Body of pancreas (tissue), 4 donors: Measurements from ENCODE around the gene DAAM1.

Experiments used
- CTCF ChIP-seq, 7 experiments: fragments of 450-650 bp in 4 of 7; fragments of 200-600 bp in 3 of 7; sonication (generic) in 3 of 7; IDR thresholded peaks; one replicate each; pipeline ENCODE4 v1.5.1; 2016 to 2019; ENCODE audit warnings: antibody characterized with exemption in 7 of 7
- POLR2A ChIP-seq, 3 donors: fragments of 450-650 bp; IDR thresholded peaks; one replicate each; pipeline ENCODE4 v1.6.1; 2016; ENCODE audit warnings: antibody characterized with exemption in 3 of 3, mild to moderate bottlenecking in 2 of 3

- TF ChIP-seq CTCF (IDR thresholded peaks at IDR 0.05): no peak
- TF ChIP-seq POLR2A (IDR thresholded peaks at IDR 0.05): no peak
Observed at GRCh38 chr14:59339524-59340330, 151.3 kb downstream of the DAAM1 start.
